Measurements from ENCODE around the gene MFAP4. TPM values are rescaled to one million over a fixed set of nuclear protein-coding genes. Genes with fewer than 3 reads are reported as not detected.

MFAP4 gene
- total RNA-seq, 1 donor from 2014 or later, result 0.93 TPM

- Mint-ChIP-seq H3K27me3 (ENCODE audit: low read depth, unreplicated experiment) (no peaks in the 10 kb centered on the region), H3K4me3 (ENCODE audit: unreplicated experiment) (no peak overlapping the region), H3K9me3 (ENCODE audit: unreplicated experiment) (no peaks in the 10 kb centered on the region), H3K27ac (ENCODE audit: unreplicated experiment) (no peak overlapping the region), H3K36me3 (ENCODE audit: low read depth, unreplicated experiment) (peaks cover 26% of the 10 kb centered on the region), H3K4me1 (ENCODE audit: low read depth, unreplicated experiment) (peaks cover 21% of the 10 kb centered on the region)
- Histone ChIP-seq H3K9ac (ENCODE audit: low read length) (no peak overlapping the region), H3K27me3 (ENCODE audit: insufficient read depth, low read length) (no peaks in the 10 kb centered on the region), H3K9me3 (ENCODE audit: insufficient read depth, low read depth, low read length) (no peaks in the 10 kb centered on the region), H3K4me1 (ENCODE audit: insufficient read depth, low read length) (peaks cover 25% of the 10 kb centered on the region), H4K20me1 (ENCODE audit: insufficient read depth, low read length) (peaks cover 69% of the 10 kb centered on the region), H3K27ac (ENCODE audit: low read depth, low read length) (no peak overlapping the region), H3K4me3 (ENCODE audit: insufficient read depth, low read depth, low read length) (no peak overlapping the region), H2AFZ (ENCODE audit: low read depth, low read length) (no peak overlapping the region), H3K4me2 (ENCODE audit: low read length) (no peak overlapping the region), H3K79me2 (ENCODE audit: insufficient read depth, low read length) (peaks cover 46% of the 10 kb centered on the region), H3K36me3 (ENCODE audit: insufficient read depth, low read length) (peaks cover 21% of the 10 kb centered on the region)
- DNase-seq (ENCODE audit: low read depth) (no peak), FAIRE-seq (no peak)
- TF ChIP-seq CTCF (IDR thresholded peaks at IDR 0.05; ENCODE audit: insufficient read depth, low read depth, low read length) (no peak), EZH2 (IDR thresholded peaks at IDR 0.05; ENCODE audit: insufficient read depth, low read length) (no peak)
Measured at GRCh38 chr17:19381741-19382444, 5.1 kb downstream of the MFAP4 start.

GRCh38 chr17:19381361-19381740, 5.6 kb downstream of the MFAP4 start:
- H3K27me3 Mint-ChIP-seq (ENCODE audit: low read depth, unreplicated experiment), result no peaks in the 10 kb centered on the region
- Histone ChIP-seq H2AFZ (ENCODE audit: low read depth, low read length) (no peak overlapping the region), H3K9me3 (ENCODE audit: insufficient read depth, low read depth, low read length) (no peaks in the 10 kb centered on the region), H3K4me2 (ENCODE audit: low read length) (no peak overlapping the region), H4K20me1 (ENCODE audit: insufficient read depth, low read length) (peaks cover 69% of the 10 kb centered on the region), H3K36me3 (ENCODE audit: insufficient read depth, low read length) (peaks cover 21% of the 10 kb centered on the region), H3K4me1 (ENCODE audit: insufficient read depth, low read length) (peaks cover 22% of the 10 kb centered on the region), H3K27me3 (ENCODE audit: insufficient read depth, low read length) (no peaks in the 10 kb centered on the region), H3K4me3 (ENCODE audit: insufficient read depth, low read depth, low read length) (no peak overlapping the region), H3K27ac (ENCODE audit: low read depth, low read length) (no peak overlapping the region), H3K9ac (ENCODE audit: low read length) (no peak overlapping the region), H3K79me2 (ENCODE audit: insufficient read depth, low read length) (peaks cover 46% of the 10 kb centered on the region)
- no peak for TF ChIP-seq EZH2 (IDR thresholded peaks at IDR 0.05; ENCODE audit: insufficient read depth, low read length)
- no peak for TF ChIP-seq CTCF (IDR thresholded peaks at IDR 0.05; ENCODE audit: insufficient read depth, low read depth, low read length)
- no peak for FAIRE-seq
- no peak overlapping the region for H3K27ac Mint-ChIP-seq (ENCODE audit: unreplicated experiment)
- peaks cover 26% of the 10 kb centered on the region for H3K36me3 Mint-ChIP-seq (ENCODE audit: low read depth, unreplicated experiment)
- H3K4me3 Mint-ChIP-seq (ENCODE audit: unreplicated experiment), result no peak overlapping the region
- H3K9me3 Mint-ChIP-seq (ENCODE audit: unreplicated experiment), result no peaks in the 10 kb centered on the region
- H3K4me1 Mint-ChIP-seq (ENCODE audit: low read depth, unreplicated experiment), result peaks cover 19% of the 10 kb centered on the region
- no peak for DNase-seq (ENCODE audit: low read depth)

All from astrocyte (in vitro differentiated cells and primary cell).